ENCODE data around the gene GRIN3B.

- TF ChIP-seq GABPA (IDR thresholded peaks at IDR 0.05; ENCODE audit: borderline replicate concordance, insufficient read depth, low read length) (no peak), EP300 (IDR thresholded peaks at IDR 0.05; ENCODE audit: borderline replicate concordance in 1 of 2, low read depth in 2 of 2, low read length in 2 of 2) (no peak), POLR2A (IDR thresholded peaks at IDR 0.05; ENCODE audit: control extremely low read depth in 1 of 2, low read depth in 2 of 2, low read length in 2 of 2) (no peak), CTCF (IDR thresholded peaks at IDR 0.05; ENCODE audit: control extremely low read depth in 1 of 3, insufficient read depth in 1 of 3, low read depth in 1 of 3, low read length in 3 of 3) (no peak), USF2 (IDR thresholded peaks at IDR 0.05; ENCODE audit: low read length) (no peak), ATF3 (IDR thresholded peaks at IDR 0.05; ENCODE audit: insufficient read depth, low read depth, low read length) (no peak), TBP (IDR thresholded peaks at IDR 0.05; ENCODE audit: low read depth, low read length) (no peak), MAX (IDR thresholded peaks at IDR 0.05) (no peak), TCF12 (IDR thresholded peaks at IDR 0.05; ENCODE audit: low read depth, low read length) (no peak), ATF2 (IDR thresholded peaks at IDR 0.05; ENCODE audit: low read length) (no peak), SRF (IDR thresholded peaks at IDR 0.05; ENCODE audit: low read depth, low read length) (no peak), SIN3A (conservative IDR thresholded peaks at IDR 0.05 in 1 of 2, IDR thresholded peaks at IDR 0.05 in 1 of 2; ENCODE audit: low read depth in 1 of 2, low read length in 2 of 2) (no peak), YY1 (IDR thresholded peaks at IDR 0.05; ENCODE audit: low read depth, low read length) (no peak)
These were observed 33.6 kb upstream of the GRIN3B start for GRCh38 chr19:966485-967088.

Data from H1 (cell line).